ENCODE measurements around the gene EXOC4. TPM values are rescaled to one million over a fixed set of nuclear protein-coding genes. Genes with fewer than 3 reads are reported as not detected.

The EXOC4 gene
- total RNA-seq, 1 donor from 2014 or later: 84.0 TPM

GRCh38 chr7:133858311-133858710 lies 605.4 kb downstream of the EXOC4 start:
- DNase-seq (ENCODE audit: low read depth) (peak; percentile 35), FAIRE-seq (peak; percentile 36)
- H3K4me3 ChIP-seq (ENCODE audit: low read depth, low read length): no peak overlapping the region
- H3K27me3 ChIP-seq (ENCODE audit: control insufficient read depth, insufficient read depth, low read length): no peaks in the 10 kb centered on the region
- H3K36me3 ChIP-seq (ENCODE audit: control insufficient read depth, insufficient read depth, low read length): no peaks in the 10 kb centered on the region
- TF ChIP-seq CTCF (IDR thresholded peaks at IDR 0.05; ENCODE audit: insufficient read depth, low read length, severe bottlenecking): no peak

GRCh38 chr7:133859231-133859630 lies 606.4 kb downstream of the EXOC4 start:
- Histone ChIP-seq H3K36me3 (ENCODE audit: control insufficient read depth, insufficient read depth, low read length) (no peaks in the 10 kb centered on the region), H3K27me3 (ENCODE audit: control insufficient read depth, insufficient read depth, low read length) (no peaks in the 10 kb centered on the region), H3K4me3 (ENCODE audit: low read depth, low read length) (no peak overlapping the region)
- no peak for TF ChIP-seq CTCF (IDR thresholded peaks at IDR 0.05; ENCODE audit: insufficient read depth, low read length, severe bottlenecking)
- FAIRE-seq (no peak), DNase-seq (ENCODE audit: low read depth) (no peak)

- no peak for TF ChIP-seq CTCF (IDR thresholded peaks at IDR 0.05; ENCODE audit: insufficient read depth, low read length, severe bottlenecking)
- DNase-seq (ENCODE audit: low read depth) (no peak), FAIRE-seq (no peak)
- Histone ChIP-seq H3K27me3 (ENCODE audit: control insufficient read depth, insufficient read depth, low read length) (no peaks in the 10 kb centered on the region), H3K36me3 (ENCODE audit: control insufficient read depth, insufficient read depth, low read length) (no peaks in the 10 kb centered on the region), H3K4me3 (ENCODE audit: low read depth, low read length) (no peak overlapping the region)
Measured at GRCh38 chr7:133859871-133860450, 607.1 kb downstream of the EXOC4 start.

GRCh38 chr7:133860628-133861335 lies 607.9 kb downstream of the EXOC4 start:
- no peak overlapping the region for H3K4me3 ChIP-seq (ENCODE audit: low read depth, low read length)
- H3K36me3 ChIP-seq (ENCODE audit: control insufficient read depth, insufficient read depth, low read length): no peaks in the 10 kb centered on the region
- H3K27me3 ChIP-seq (ENCODE audit: control insufficient read depth, insufficient read depth, low read length): no peaks in the 10 kb centered on the region
- no peak for TF ChIP-seq CTCF (IDR thresholded peaks at IDR 0.05; ENCODE audit: insufficient read depth, low read length, severe bottlenecking)
- FAIRE-seq (no peak), DNase-seq (ENCODE audit: low read depth) (no peak)

GRCh38 chr7:133861876-133862275 lies 609.0 kb downstream of the EXOC4 start:
- H3K27me3 ChIP-seq (ENCODE audit: control insufficient read depth, insufficient read depth, low read length): no peaks in the 10 kb centered on the region
- no peak for FAIRE-seq
- no peak for TF ChIP-seq CTCF (IDR thresholded peaks at IDR 0.05; ENCODE audit: insufficient read depth, low read length, severe bottlenecking)
- DNase-seq (ENCODE audit: low read depth): no peak
- H3K36me3 ChIP-seq (ENCODE audit: control insufficient read depth, insufficient read depth, low read length): no peaks in the 10 kb centered on the region
- no peak overlapping the region for H3K4me3 ChIP-seq (ENCODE audit: low read depth, low read length)
